CD8-positive, alpha-beta memory T cell (primary cell): ENCODE measurements around the gene KRT82. TPM values are rescaled to one million over a fixed set of nuclear protein-coding genes. Genes with fewer than 3 reads are reported as not detected.

Experiments used
- CTCF ChIA-PET: fragments of 350-600 bp; sonication (Branson Sonifier 250); formaldehyde crosslinking; loops from one replicate; lab custom pipeline; 2021; ENCODE audit warnings: antibody characterized with exemption; lab: Charles Lee
- POLR2A ChIA-PET: fragments of 350-600 bp; sonication (Branson Sonifier 250); formaldehyde crosslinking; loops from one replicate; lab custom pipeline; 2021; ENCODE audit warnings: antibody characterized with exemption; lab: Charles Lee
- DNase-seq, 5 donors: peaks; one replicate each; pipeline versions ENCODE4 v3.0.0 to v3.0.0-alpha.2; 2020 to 2022; ENCODE audit warnings: mixed read lengths in 1 of 5
- H3K27ac ChIP-seq: one replicate; pipeline ENCODE4 v1.7.0; 2013; ENCODE audit warnings: low read depth, mild to moderate bottlenecking, low read length, moderate library complexity
- H3K27me3 ChIP-seq: 2 replicates; pipeline ENCODE4 v1.7.0; 2013; ENCODE audit warnings: low read length, mild to moderate bottlenecking; ENCODE audit not compliant: insufficient read depth, poor library complexity, severe bottlenecking
- H3K36me3 ChIP-seq: 2 replicates; pipeline ENCODE4 v1.7.0; 2013; ENCODE audit warnings: mild to moderate bottlenecking, low read length, moderate library complexity; ENCODE audit not compliant: insufficient read depth
- H3K4me1 ChIP-seq: 2 replicates; pipeline ENCODE4 v1.7.0; 2013; ENCODE audit warnings: mild to moderate bottlenecking, low read length, moderate library complexity; ENCODE audit not compliant: insufficient read depth
- H3K4me3 ChIP-seq: 2 replicates; pipeline ENCODE4 v1.7.0; 2013; ENCODE audit warnings: mild to moderate bottlenecking, low read length
- H3K9me3 ChIP-seq: 2 replicates; pipeline ENCODE4 v1.7.0; 2013; ENCODE audit warnings: mild to moderate bottlenecking, low read length
- H3K27ac Mint-ChIP-seq, 8 donors: one replicate each; pipeline ENCODE4 v1.8.0; 2020 to 2021; ENCODE audit warnings: mixed read lengths in 8 of 8, mild to moderate bottlenecking in 6 of 8, inconsistent platforms in 3 of 8, moderate library complexity in 3 of 8
- H3K27me3 Mint-ChIP-seq, 2 donors: one replicate each; pipeline ENCODE4 v1.8.0; 2020 to 2021; ENCODE audit warnings: mixed read lengths in 2 of 2, mild to moderate bottlenecking in 1 of 2, moderate library complexity in 1 of 2
- H3K36me3 Mint-ChIP-seq, 3 donors: one replicate each; pipeline ENCODE4 v1.8.0; 2020 to 2021; ENCODE audit warnings: mixed read lengths in 3 of 3, inconsistent platforms in 1 of 3, mild to moderate bottlenecking in 1 of 3
- H3K4me1 Mint-ChIP-seq, 3 donors: one replicate each; pipeline ENCODE4 v1.8.0; 2020 to 2021; ENCODE audit warnings: mixed read lengths in 3 of 3, inconsistent platforms in 1 of 3, mild to moderate bottlenecking in 1 of 3
- H3K4me3 Mint-ChIP-seq, 7 donors: one replicate each; pipeline ENCODE4 v1.8.0; 2020 to 2021; ENCODE audit warnings: mixed read lengths in 7 of 7, mild to moderate bottlenecking in 6 of 7, moderate library complexity in 4 of 7, inconsistent platforms in 2 of 7
- H3K9me3 Mint-ChIP-seq, 5 donors: one replicate each; pipeline ENCODE4 v1.8.0; 2020 to 2022; ENCODE audit warnings: mixed read lengths in 5 of 5, mild to moderate bottlenecking in 3 of 5, moderate library complexity in 2 of 5, inconsistent platforms in 1 of 5
- polyA plus RNA-seq: library from polyadenylated mRNA; unstranded; fragments of 300-500 nt; fragmentation: Illumina TruSeq; gene quantifications from one replicate; pipeline ENCODE4 v1.2.3, GENCODE V29; 2021
- total RNA-seq, 2 experiments: library from RNA; stranded (reverse); gene quantifications; one replicate each; pipeline ENCODE4 v1.2.3, GENCODE V29; 2021

KRT82 gene
- total and polyA plus RNA-seq, 3 experiments from 2014 or later = not detected

- Mint-ChIP-seq H3K4me1 (peaks cover 26 to 53% (median 40%) of the 10 kb centered on the region in 3 donors), H3K9me3 (no peaks in the 10 kb centered on the region), H3K36me3 (no peaks in the 10 kb centered on the region), H3K4me3 (peak overlapping the region in 6 of 7 donors; percentile 35 to 59 (median 50)), H3K27me3 (peaks cover 17 to 20% of the 10 kb centered on the region in 2 donors), H3K27ac (peak overlapping the region in 7 of 8 donors; percentile 0 to 69 (median 47))
- Histone ChIP-seq H3K27ac (no peak overlapping the region), H3K27me3 (no peaks in the 10 kb centered on the region), H3K4me1 (peaks cover 21% of the 10 kb centered on the region), H3K9me3 (no peaks in the 10 kb centered on the region), H3K4me3 (no peak overlapping the region), H3K36me3 (no peaks in the 10 kb centered on the region)
- ChIA-PET POLR2A (interaction anchor here (0.9 kb wide), 1 partner anchor 24 kb away, joined by 5 read pairs; no protein-coding TSS in a partner anchor), CTCF (interaction anchor here (0.8 to 3.7 kb wide), 5 partner anchors 10 to 72 kb away, joined by 3 to 16 read pairs (median 4); no protein-coding TSS in a partner anchor)
- peak; percentile 43 to 87 (median 72) for DNase-seq
Measured at GRCh38 chr12:52351196-52352059, 54.7 kb downstream of the KRT82 start.

DNA sequence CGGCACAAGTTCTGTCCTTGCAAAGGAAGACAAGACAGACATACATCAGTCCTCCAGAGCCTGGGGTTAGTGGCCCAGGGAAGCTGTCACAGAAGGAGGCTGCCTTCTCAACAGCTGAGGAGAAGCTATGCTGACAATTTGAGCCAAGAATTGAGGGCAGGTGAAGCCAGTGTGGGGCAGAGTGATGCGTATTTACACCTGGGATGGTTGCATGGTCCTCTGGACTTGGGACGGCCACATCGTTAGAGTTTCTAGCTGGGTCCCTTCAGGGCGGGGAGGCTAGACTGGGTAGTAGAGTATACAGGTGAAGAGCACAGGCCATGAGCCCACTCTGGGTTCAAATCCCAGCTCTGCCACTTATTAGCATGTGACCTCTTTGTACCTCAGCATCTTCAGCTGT lies 55.3 kb downstream of the KRT82 start:
- POLR2A ChIA-PET = no interaction called here
- H3K4me1 Mint-ChIP-seq = peaks cover 26 to 53% (median 40%) of the 10 kb centered on the region in 3 donors
- Histone ChIP-seq H3K4me1 (peaks cover 21% of the 10 kb centered on the region), H3K9me3 (no peaks in the 10 kb centered on the region), H3K4me3 (no peak overlapping the region), H3K36me3 (no peaks in the 10 kb centered on the region), H3K27me3 (no peaks in the 10 kb centered on the region), H3K27ac (no peak overlapping the region)
- no peak for DNase-seq
- H3K27me3 Mint-ChIP-seq = peaks cover 19 to 20% of the 10 kb centered on the region in 2 donors
- no peaks in the 10 kb centered on the region for H3K9me3 Mint-ChIP-seq
- peak overlapping the region in 1 of 7 donors; percentile 78 for H3K4me3 Mint-ChIP-seq
- H3K36me3 Mint-ChIP-seq = no peaks in the 10 kb centered on the region
- CTCF ChIA-PET = interaction anchor here (1.2 to 3.7 kb wide), 3 partner anchors 11 to 72 kb away, joined by 4 to 16 read pairs (median 13); no protein-coding TSS in a partner anchor
- H3K27ac Mint-ChIP-seq = peak overlapping the region in 2 of 8 donors; percentile 41 to 69

DNA sequence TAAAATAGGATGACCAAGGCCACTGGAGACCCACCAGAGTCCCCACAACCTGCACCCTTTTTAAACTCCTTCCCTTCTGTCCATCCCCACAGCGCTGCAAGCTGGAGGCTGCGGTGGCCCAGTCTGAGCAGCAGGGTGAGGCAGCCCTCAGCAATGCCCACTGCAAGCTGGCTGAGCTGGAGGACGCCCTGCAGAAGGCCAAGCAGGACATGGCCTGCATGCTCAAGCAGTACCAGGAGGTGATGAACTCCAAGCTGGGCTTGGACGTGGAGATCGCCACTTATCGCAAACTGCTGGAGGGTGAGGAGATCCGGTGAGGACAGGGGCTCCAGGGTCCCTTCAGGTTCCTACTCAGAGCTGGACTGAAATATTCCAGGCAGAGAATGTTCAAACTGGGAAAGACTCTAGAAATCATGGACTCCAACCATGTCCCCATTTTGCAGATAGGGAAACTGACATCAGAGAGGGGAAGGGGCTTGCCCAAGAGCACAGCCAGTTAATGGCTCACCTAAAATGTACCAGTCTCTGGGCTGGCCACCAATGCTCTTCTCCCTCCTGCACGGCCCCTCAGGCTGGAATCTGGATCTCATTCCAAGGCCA lies 56.0 kb downstream of the KRT82 start:
- no peaks in the 10 kb centered on the region for H3K36me3 Mint-ChIP-seq
- Histone ChIP-seq H3K9me3 (no peaks in the 10 kb centered on the region), H3K36me3 (no peaks in the 10 kb centered on the region), H3K27ac (no peak overlapping the region), H3K27me3 (no peaks in the 10 kb centered on the region), H3K4me1 (peaks cover 21% of the 10 kb centered on the region), H3K4me3 (no peak overlapping the region)
- CTCF ChIA-PET = interaction anchor here (3.3 to 3.7 kb wide), 2 partner anchors 11 to 23 kb away, joined by 13 to 16 read pairs; no protein-coding TSS in a partner anchor
- H3K9me3 Mint-ChIP-seq = no peaks in the 10 kb centered on the region
- peaks cover 18 to 19% of the 10 kb centered on the region in 2 donors for H3K27me3 Mint-ChIP-seq
- H3K4me1 Mint-ChIP-seq = peaks cover 26 to 53% (median 40%) of the 10 kb centered on the region in 3 donors
- DNase-seq = no peak
- H3K27ac Mint-ChIP-seq = no peak overlapping the region
- POLR2A ChIA-PET = no interaction called here
- H3K4me3 Mint-ChIP-seq = no peak overlapping the region

DNA sequence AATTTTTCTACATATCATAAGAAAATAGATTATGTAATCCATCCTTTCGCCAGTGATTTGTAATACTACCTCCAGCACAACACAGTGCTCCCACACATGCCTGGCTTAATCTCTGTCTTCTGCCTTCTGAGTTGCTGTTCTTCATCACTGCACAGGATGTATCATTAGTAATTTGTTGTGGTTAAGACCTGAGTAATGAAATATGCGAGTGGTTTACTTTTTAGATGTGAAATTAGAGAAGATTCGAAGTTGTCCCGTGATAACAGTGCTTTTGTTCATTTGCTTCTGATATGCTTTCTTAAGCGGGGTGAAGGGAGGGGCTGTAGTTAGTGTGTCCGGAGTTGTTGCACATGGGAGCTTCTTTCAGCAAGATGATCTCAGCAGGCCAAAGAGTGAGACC lies 56.9 kb downstream of the KRT82 start:
- Mint-ChIP-seq H3K9me3 (no peaks in the 10 kb centered on the region), H3K27me3 (peaks cover 9 to 13% of the 10 kb centered on the region in 2 donors), H3K4me3 (no peak overlapping the region), H3K4me1 (peaks cover 26 to 52% (median 39%) of the 10 kb centered on the region in 3 donors), H3K36me3 (no peaks in the 10 kb centered on the region), H3K27ac (no peak overlapping the region)
- H3K27ac ChIP-seq = no peak overlapping the region
- H3K9me3 ChIP-seq = no peaks in the 10 kb centered on the region
- H3K4me1 ChIP-seq = peaks cover 21% of the 10 kb centered on the region
- ChIA-PET CTCF (interaction anchor here (3.7 kb wide), 1 partner anchor 12 kb away, joined by 13 read pairs; no protein-coding TSS in a partner anchor), POLR2A (no interaction called here)
- DNase-seq = no peak
- no peaks in the 10 kb centered on the region for H3K36me3 ChIP-seq
- H3K4me3 ChIP-seq = no peak overlapping the region
- no peaks in the 10 kb centered on the region for H3K27me3 ChIP-seq

DNA sequence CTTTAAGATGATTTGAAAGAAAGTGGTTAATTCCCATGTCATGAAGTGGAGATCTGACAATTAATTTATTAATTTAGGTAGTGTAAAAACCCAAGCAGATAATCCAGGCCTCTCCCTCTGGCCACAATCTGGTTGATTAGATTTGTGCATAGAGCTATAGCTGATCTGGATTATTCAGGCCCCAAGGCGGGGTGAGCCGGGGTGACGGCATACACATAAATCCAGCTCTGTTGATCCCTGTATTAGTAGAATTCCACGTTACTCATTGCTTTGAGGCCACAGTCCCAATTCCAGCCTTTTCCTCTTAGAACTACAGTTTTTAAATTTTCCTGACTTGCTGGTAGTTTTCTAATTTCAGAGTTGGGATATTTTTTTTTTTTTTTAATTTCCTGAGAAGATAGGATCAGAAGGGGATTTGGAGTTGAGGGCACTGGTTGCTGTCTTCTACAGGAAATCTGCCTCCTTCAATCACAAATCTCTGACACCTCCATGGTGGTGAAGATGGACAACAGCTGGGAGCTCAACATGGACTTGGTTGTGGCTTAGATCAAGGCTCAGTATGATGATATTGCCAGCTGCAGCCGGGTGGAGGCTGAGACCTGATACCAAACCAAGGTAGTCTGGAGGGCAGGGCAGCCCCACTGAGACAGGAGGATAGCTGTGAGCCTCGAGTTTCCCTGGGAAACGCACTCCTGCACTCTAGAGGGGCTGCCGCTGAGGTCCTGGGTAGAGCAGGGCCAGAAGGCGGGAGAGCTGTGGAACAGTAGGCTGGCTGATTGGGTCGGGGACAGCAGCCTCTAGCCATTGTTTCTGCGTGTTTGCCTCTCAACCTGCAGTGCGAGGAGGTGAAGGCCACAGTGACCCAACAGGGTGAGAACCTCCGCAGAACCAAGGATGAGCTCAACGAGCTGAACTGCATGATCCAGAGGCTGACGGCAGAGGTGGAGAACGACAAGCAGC lies 58.3 kb downstream of the KRT82 start:
- Mint-ChIP-seq H3K4me3 (no peak overlapping the region), H3K4me1 (peaks cover 24 to 39% (median 28%) of the 10 kb centered on the region in 3 donors), H3K27me3 (peaks cover 5 to 12% of the 10 kb centered on the region in 2 donors), H3K27ac (no peak overlapping the region), H3K9me3 (peaks cover 0 to 3% (median 0%) of the 10 kb centered on the region in 5 donors), H3K36me3 (no peaks in the 10 kb centered on the region)
- POLR2A ChIA-PET = no interaction called here
- Histone ChIP-seq H3K36me3 (no peaks in the 10 kb centered on the region), H3K27me3 (no peaks in the 10 kb centered on the region), H3K27ac (no peak overlapping the region), H3K4me3 (no peak overlapping the region), H3K9me3 (no peaks in the 10 kb centered on the region), H3K4me1 (peaks cover 21% of the 10 kb centered on the region)
- no peak for DNase-seq
- CTCF ChIA-PET = interaction anchor here (1.5 kb wide), 1 partner anchor 9 kb away, joined by 4 read pairs; no protein-coding TSS in a partner anchor

- peaks cover 5 to 15% of the 10 kb centered on the region in 2 donors for H3K27me3 Mint-ChIP-seq
- H3K9me3 Mint-ChIP-seq = peaks cover 0 to 3% (median 0%) of the 10 kb centered on the region in 5 donors
- H3K4me1 Mint-ChIP-seq = peaks cover 16 to 32% (median 22%) of the 10 kb centered on the region in 3 donors
- H3K4me1 ChIP-seq = peaks cover 14% of the 10 kb centered on the region
- peak in 1 of 5 donors; percentile 8 for DNase-seq
- H3K27ac Mint-ChIP-seq = no peak overlapping the region
- no peaks in the 10 kb centered on the region for H3K9me3 ChIP-seq
- no peak overlapping the region for H3K4me3 ChIP-seq
- no peaks in the 10 kb centered on the region for H3K36me3 Mint-ChIP-seq
- H3K27me3 ChIP-seq = no peaks in the 10 kb centered on the region
- H3K4me3 Mint-ChIP-seq = no peak overlapping the region
- no peaks in the 10 kb centered on the region for H3K36me3 ChIP-seq
- ChIA-PET CTCF (no interaction called here), POLR2A (no interaction called here)
- no peak overlapping the region for H3K27ac ChIP-seq
Measured at GRCh38 chr12:52347016-52347415, 59.1 kb downstream of the KRT82 start.

DNA sequence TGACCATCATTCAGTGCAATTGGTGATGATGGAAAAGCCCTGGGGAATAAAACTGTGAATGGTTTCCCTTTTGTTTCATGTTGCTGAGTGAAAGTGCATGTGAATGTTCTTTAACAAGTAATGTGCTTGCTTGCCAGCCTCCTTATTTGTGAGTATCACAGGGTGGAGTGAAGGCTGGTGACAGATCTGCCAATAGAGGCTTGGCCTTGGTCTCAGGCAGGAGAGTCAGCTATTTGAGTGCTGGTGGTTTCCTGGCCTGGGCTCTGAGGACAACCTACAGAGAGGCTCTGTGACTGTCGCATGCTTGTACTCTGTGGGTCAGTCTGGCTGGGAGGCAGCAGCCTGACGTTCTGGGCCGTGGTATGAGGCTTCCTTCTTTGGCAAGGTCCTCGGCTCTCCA lies 59.5 kb downstream of the KRT82 start:
- H3K27me3 Mint-ChIP-seq = peaks cover 8 to 17% of the 10 kb centered on the region in 2 donors
- H3K27ac Mint-ChIP-seq = no peak overlapping the region
- H3K9me3 ChIP-seq = no peaks in the 10 kb centered on the region
- CTCF ChIA-PET = interaction anchor here (1.3 kb wide), 1 partner anchor 26 kb away, joined by 3 read pairs; no protein-coding TSS in a partner anchor
- H3K4me1 Mint-ChIP-seq = peaks cover 12 to 28% (median 18%) of the 10 kb centered on the region in 3 donors
- DNase-seq = no peak
- H3K36me3 Mint-ChIP-seq = no peaks in the 10 kb centered on the region
- H3K9me3 Mint-ChIP-seq = peaks cover 0 to 3% (median 0%) of the 10 kb centered on the region in 5 donors
- POLR2A ChIA-PET = no interaction called here
- no peak overlapping the region for H3K27ac ChIP-seq
- no peaks in the 10 kb centered on the region for H3K27me3 ChIP-seq
- H3K4me3 Mint-ChIP-seq = no peak overlapping the region
- peaks cover 10% of the 10 kb centered on the region for H3K4me1 ChIP-seq
- H3K4me3 ChIP-seq = no peak overlapping the region
- H3K36me3 ChIP-seq = no peaks in the 10 kb centered on the region
